DMS53 treated with DMSO at 0.1 percent for 48 hours (cell line): ENCODE results near the gene INPPL1.
A peak's percentile ranks its signal among the peaks of the same experiment; 100 is the strongest.

Experiments
- DNase-seq: peaks from one replicate; lab custom pipeline; 2025; ENCODE audit not compliant: unreplicated experiment; lab: John Stamatoyannopoulos, UW

Gene INPPL1

DNA sequence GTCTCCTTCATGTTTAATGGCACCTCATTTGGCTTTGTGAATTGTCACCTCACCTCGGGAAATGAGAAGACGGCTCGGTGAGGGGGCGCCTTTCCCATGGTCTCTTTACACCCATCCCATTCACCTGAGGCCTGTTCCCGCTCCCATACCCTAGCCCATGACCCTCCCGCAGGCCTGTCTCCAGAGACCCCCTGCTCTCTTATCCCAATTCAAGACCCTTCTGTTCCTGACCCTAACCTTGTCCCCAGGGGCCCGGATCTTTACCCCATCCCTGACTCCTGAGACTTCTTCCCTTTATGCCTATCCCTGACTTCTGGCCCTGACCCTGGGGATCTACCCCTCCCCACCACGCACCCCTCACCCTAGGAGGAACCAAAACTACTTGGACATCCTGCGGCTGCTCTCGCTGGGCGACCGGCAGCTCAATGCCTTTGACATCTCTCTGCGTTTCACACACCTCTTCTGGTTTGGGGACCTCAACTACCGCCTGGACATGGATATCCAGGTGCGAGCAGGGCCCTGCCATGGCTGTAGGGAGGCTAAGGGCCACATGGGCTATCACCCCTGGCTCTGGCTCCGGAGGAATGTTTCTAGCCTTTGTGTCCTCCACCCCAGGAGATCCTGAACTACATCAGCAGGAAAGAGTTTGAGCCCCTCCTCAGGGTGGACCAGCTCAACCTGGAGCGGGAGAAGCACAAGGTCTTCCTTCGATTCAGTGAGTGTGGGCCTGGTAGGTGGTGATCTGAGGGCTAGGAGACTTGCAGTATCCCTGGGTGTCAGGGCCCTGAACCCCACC, 7.9 kb downstream of the INPPL1 start:
- no peak for DNase-seq

DNA sequence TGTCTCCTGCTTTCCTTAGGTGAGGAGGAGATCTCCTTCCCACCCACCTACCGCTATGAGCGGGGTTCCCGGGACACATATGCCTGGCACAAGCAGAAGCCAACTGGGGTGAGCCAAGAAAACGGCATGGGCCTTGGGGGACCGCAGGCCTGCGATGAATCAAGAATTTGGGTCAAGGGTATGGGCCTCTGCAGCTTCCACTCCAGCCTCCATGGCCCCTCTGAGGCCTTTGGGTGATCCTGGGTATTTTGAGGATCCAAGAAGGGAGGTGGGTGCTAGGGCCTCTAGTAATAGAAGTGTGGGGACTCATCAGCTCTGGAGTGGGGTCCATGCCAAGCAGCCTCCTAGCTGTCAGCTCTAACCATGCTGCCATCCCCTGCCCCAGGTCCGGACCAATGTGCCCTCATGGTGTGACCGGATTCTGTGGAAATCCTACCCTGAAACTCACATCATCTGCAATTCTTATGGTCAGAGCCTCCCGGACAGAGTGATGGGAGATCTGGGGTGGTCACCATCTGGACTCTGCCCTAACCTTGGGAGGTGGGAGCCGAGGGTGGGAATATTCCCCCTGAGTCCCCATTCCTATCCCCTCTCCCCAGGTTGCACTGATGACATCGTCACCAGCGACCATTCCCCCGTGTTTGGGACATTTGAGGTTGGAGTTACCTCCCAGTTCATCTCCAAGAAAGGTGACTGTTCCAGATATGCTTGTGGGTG, 8.6 kb downstream of the INPPL1 start:
- no peak for DNase-seq

DNA sequence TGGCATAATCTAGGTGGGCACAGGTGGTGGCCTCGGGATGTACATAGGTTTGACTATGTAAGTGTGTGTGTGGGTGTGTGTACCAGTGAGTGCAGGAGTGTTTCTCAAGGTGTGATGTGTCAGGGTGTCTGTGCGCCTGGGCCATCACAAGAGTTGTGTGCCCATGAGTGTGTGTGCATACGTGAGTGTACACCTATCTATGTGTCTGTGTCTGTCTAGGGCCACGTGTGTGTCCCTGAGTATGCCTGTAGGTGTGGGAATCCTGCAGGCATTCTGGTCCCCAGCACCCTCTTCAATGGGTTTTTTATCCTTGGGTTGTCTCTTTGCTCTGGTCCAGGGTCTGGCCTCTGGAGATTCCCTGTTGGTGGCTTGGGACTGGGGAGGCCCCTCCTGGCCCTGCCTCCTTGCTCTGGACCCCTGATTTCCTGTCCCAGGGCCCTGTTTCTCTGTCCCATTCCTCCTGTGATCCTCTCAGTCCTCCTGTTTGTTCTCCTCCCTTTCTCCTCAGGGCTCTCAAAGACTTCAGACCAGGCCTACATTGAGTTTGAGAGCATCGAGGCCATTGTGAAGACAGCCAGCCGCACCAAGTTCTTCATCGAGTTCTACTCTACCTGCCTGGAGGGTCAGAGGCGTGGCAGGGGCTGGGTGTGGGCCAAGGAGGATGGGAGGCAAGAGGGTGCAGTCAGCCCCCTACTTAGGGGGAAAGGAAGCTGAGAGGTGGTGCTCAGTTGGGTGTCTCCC, 9.4 kb downstream of the INPPL1 start:
- no peak for DNase-seq

DNA sequence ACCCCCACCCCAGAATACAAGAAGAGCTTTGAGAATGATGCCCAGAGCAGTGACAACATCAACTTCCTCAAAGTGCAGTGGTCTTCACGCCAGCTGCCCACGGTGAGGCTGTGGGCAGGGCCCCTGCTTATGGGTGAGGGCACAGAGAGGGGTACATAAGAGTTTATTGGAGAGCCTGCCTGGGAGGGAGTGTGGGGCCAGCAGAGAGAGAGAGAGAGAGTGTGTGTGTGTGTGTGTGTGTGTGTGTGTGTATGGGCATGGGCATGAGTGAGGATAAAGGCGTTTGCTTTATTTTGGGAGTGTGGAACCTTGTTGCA, 9.9 kb downstream of the INPPL1 start:
- DNase-seq = no peak

DNA sequence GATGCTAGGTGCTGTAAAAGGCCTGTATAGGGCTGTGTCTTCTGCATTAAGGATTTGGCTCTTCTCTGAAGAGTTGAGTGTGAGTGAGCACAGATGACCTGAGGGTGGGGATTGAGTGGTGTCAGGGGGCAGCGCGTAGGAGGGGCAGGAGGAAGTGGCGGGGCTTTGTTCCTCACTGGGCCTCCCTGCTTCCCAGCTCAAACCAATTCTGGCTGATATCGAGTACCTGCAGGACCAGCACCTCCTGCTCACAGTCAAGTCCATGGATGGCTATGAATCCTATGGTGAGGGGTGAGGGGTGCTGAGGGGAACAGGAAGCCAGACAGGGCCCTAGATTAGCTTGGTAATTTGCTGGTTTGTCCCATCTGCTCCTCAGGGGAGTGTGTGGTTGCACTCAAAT, 10.4 kb downstream of the INPPL1 start:
- DNase-seq = no peak

DNA sequence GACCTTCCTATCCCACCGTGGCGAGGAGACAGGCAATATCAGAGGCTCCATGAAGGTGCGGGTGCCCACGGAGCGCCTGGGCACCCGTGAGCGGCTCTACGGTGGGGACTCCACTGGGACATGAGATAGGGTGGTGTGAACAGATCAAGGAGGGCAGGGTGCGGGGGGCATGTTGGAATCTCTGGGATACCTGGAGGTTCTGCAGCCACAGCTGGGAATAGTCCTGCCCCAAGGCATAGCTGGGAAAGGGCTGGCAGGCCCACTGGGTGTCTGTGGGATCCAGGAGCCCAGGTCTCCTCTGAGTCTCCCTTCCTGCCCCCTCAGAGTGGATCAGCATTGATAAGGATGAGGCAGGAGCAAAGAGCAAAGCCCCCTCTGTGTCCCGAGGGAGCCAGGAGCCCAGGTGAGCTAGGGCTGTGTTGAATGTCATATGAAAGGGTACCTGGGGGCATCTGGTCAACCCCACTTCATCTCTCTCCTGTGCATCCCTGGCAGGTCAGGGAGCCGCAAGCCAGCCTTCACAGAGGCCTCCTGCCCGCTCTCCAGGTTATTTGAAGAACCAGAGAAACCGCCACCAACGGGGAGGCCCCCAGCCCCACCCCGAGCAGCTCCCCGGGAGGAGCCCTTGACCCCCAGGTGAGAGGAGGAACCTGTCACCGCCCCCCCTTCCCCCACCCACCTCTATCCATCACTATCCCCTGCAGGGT, 10.9 kb downstream of the INPPL1 start:
- no peak for DNase-seq

DNA sequence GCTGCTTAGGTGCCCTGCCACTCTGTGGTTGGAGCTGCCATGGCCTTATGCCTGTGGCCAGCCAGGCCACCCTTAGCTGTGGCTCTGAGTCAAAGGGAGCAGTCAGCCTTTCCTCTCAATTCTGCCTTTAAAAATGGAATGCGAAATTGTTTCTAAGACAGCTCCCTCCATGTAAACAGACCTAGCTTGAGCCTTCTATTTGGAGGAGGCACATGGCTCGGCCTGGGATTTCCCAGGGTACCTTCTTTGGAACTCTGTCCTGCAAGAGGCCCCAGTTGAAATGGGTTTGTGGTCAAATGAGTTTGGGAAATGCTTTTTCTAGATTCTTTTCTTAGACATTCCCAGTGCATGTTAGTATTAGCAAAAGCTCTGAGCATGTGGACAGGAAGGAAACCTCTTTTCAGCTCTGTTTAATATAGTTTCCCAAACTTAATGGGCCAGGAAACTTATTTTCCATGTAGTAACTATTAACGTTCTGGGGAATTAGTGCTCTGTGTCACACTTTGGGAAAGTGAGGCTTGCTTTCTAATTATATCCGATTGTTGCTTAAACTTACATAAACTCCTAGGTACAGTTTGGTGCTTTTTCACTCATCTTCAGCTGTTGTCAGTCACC, 11.6 kb downstream of the INPPL1 start:
- DNase-seq = no peak

DNA sequence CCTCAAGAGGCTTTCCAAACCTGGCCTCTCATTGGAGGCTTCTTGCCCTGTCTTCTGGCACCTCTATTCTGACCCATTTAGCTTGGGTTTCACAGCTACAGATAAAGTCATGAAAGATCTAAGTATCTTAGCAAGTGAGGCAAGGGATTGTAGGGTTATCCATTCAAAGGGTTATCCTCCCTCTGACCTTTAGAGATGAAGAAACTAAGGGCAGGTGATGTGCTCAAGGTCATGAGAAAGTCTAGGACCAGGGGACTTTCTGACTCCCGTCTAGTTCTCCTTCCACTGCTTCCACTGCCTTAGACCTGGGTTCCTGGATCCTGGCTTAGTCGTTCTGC, 12.2 kb downstream of the INPPL1 start:
- no peak for DNase-seq

DNA sequence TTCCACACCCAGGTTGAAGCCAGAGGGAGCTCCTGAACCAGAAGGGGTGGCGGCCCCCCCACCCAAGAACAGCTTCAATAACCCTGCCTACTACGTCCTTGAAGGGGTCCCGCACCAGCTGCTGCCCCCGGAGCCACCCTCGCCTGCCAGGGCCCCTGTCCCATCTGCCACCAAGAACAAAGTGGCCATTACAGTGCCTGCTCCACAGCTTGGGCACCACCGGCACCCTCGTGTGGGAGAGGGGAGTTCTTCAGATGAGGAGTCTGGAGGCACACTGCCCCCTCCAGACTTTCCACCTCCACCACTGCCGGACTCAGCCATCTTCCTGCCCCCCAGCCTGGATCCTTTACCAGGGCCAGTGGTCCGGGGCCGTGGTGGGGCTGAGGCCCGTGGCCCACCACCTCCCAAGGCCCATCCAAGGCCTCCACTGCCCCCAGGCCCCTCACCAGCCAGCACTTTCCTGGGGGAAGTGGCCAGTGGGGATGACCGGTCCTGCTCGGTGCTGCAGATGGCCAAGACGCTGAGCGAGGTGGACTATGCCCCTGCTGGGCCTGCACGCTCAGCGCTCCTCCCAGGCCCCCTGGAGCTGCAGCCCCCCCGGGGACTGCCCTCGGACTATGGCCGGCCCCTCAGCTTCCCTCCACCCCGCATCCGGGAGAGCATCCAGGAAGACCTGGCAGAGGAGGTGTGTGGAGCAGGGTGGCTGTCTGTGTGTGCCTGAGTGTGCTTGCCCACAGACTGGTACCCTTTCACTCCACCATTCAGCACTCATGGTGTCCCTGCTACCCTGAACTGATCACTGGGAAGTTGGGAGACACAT, 12.8 kb downstream of the INPPL1 start:
- DNase-seq = no peak

DNA sequence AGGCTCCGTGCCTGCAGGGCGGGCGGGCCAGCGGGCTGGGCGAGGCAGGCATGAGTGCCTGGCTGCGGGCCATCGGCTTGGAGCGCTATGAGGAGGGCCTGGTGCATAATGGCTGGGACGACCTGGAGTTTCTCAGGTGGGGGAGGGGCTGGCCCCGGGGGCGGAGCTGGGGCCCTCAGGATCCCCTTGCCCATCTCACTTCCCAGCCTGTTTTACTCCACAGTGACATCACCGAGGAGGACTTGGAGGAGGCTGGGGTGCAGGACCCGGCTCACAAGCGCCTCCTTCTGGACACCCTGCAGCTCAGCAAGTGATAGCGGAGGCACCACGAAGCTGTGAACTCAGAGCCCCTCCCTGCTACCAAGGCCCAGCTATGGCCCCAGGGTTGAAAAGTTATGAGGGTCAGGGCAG, 13.5 kb downstream of the INPPL1 start:
- DNase-seq = peak; percentile 39

DNA sequence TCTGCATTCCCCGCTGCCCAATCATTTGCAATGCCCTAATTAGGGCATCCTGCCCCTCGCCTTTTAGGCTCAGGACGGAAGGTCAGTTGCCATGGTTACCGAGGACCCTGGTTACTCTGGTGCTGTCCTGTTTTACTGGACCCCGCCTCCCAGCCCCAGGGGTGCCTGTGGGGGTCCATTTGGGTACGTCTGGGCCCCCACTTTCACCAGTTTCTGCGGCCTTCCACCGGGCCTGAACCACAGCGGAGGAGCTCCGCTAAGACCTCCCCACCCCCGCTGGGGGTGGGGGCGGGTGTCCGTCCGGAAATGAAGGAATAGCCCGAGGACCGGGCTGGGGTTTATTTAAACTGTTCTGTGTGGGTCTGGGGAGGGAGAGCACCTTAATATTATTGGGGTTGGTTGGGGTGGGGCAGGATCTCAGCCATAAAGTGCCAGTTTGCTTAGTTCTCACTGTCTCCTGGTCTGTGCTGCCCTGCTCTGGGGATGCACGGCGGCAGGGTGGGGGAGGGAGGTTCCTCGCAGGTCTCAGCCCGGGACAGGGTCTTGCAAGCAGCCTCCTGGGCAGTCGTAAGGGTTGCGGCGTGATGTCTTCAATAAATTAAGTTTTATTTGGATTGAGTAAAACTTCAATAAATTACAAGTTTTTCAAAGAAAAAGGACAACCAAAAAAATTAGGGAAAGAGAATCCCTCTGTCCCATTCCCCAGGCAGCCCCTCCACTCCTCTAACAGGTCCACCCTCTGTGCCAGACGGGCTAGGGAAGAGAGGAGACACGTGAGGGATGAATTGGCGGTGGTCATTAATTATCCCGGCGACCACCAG, 14.1 kb downstream of the INPPL1 start:
- no peak for DNase-seq

DNA sequence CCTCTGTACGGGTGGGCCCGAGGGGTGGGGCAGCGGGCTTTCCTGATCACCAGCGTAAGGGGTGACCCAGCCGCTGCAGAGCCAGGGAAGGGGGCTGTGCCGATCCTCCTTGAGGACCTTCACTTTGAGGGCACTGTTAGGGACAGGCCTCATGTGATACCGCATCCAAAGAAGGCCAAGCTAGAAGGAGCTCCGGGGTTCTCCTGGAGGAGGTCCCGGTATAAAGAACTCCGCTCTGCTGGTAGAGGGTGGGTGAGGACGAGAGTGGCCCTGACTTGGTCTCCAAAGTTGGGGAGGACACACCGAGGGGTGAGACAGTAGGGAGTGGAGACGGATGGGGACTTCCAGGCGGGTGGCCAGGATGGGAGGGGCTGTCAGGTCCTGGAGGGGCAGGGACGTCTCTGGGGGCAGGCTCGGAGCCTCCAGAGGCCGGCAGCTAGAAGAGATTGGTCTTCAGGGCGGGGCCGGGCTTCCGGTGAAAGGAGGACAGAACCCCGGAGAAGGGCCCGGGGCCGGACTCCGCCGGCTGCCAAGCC, 14.8 kb downstream of the INPPL1 start:
- peak; percentile 45 for DNase-seq

DNA sequence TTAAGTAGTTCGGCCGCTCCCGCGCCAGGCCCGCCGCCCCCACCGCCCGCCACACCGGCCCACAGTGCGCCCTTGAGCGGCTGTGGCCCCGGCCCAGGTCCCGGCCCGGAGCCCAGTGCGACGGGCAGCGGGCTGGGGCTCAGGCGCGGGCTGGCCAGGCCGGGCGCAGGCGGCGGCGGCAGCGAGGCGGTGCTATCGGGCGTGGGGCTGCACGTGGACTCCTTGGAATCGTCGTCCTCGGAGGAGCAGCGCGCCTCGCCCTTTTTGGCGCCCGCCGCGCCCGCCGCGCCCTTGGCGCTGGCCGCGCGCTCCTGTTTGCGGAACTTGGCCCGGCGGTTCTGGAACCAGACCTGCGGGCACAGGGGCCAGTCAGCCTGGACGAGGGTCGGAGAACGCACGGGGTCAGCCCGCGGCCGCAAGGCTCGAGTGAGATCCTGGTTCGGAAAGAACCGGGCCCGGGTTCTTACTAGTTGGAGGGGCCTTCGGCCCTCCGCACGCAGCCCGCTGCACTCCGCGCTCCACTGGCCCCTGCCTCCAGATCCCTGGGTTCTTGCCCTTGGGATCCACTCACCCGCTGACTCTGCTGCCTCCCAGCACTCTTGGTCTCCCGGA, 15.4 kb downstream of the INPPL1 start:
- DNase-seq = peak; percentile 80

DNA sequence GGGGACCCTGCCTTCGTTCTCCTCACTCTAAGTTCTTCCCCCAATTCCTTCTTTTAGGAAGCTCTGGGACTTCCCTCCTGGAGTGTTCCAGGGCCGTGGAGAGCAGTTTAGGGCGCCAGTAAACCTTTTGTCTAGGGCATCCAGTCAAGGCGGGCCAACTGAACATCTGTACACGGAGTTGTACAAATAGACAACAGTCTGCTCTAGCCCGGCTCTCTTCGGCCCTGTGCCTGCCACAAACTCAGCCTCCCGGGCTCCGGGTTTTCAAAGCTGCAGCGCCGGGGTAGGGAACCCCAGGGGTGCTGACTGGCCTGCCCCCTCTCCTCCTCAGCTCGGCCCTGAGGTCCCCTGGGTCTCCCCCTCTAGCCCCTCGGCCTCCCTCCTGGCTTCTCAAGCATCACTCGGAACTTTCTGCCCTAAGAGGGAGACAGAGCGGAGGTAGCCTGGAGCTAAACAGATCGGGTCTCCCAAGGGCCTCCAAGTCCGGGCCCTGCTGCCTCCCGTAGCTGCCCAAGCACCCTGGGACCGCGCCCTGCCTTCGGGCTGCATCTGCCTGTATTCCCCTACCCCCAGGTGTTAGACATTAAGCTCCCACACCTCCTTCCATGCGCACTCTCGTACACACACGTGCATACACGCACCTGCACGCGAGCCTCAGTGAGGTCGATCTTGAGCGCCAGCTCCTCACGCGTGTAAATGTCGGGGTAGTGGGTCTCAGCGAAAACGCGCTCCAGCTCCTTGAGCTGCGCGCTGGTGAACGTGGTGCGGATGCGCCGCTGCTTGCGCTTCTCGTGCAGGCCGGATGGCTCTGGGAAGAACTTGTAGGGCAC, 16.1 kb downstream of the INPPL1 start:
- peak; percentile 80 for DNase-seq

DNA sequence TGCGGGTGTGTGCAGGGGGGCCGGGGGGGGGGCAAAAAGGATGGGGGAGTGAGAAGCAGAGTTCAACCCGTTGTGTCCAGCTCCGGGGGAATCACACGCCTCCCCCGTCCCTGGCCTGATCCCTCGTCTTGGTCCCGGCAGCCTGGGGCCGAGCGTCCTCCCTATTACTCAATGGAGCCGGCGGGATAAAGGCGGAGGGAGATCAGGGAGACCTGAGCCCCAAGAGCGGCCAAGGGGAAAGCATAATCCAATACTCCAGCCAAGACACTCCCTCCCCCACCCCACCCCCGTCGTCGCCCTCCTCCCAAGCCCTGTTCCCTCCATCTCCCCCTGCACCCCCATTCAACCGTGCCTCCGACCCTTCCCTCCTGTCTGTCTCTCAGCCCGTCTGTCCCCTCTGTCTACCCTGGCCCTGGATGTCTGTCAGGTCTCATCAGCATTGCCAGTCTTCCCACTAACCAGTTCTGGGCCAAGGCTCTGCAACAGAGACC, 16.8 kb downstream of the INPPL1 start:
- DNase-seq = no peak

DNA sequence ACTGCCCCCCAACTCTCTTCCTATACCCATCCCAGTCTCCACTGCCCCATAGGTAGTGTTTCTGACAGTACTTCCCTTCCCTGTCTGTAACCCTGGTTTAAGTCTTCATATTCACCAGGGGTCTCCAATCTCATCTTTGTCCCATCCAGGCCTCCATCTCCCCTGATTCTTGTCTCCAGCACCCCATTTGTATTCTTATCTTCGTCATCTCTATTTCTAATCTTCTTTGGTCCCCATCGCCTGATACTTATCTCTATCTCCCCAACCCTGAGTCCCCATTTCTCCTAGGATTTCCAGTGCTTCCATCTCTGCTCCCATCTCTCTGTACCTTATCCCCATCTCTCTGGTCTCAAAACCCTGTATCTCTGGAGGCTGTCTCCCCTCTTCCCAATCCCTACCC, 17.6 kb downstream of the INPPL1 start:
- no peak for DNase-seq

DNA sequence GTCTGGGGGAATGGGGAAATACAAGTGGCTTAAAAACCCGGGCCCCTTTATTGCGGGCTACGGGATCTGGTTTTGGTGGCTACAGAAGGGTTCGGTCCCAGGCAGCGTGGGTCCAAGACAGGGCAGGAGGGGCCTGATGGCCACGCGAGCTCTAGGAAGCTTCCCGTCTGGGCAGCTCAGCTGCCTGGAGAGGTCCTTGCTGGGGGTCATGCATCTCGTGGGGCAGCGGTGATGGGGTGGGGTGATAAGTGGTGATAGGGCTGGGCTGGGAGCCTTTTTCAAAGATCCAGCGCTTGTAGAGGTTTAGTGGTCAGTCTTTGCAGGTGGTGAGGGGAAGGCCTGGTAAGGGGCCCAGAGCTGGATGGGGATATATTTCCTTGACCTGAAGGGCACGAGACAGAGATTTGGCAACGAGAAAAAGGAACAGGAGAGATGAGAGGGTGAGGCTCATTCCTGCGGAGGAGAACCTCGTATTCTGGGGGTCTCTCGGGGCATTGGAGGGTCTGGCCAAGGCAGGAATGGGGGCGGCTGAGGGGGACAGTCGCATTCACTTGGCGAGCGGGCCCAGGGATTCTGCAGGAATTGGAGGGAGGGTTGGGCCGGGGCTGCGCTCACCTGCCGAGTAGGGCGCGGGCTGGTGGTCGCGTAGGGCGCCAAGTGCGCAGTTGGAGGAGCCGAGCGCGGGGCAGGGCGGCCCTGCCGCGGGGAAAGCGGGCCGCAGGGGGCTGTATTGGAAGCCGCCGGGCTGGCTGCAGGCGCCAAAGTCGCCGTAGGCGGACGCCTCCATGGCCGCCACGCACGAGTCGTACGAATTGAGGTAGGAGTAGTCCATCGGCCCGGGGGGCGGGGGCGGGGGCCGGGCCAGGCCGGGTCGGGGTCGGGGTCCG, 18.8 kb downstream of the INPPL1 start:
- DNase-seq = no peak
